CD14-positive monocyte (primary cell): ENCODE measurements around the gene RPL12. TPM values are rescaled to one million over a fixed set of nuclear protein-coding genes. Genes with fewer than 3 reads are reported as not detected.

Source experiments
- DNase-seq, 3 donors: peaks; one replicate each; pipeline ENCODE4 v3.0.0-alpha.2; 2011 to 2022
- H2AFZ ChIP-seq: 2 replicates; pipeline ENCODE4 v1.6.0; 2012; ENCODE audit warnings: mild to moderate bottlenecking, low read depth, low read length, inconsistent platforms; ENCODE audit not compliant: insufficient read depth, poor library complexity, severe bottlenecking
- H3K27ac ChIP-seq, 2 donors: 1 replicate in 1 of 2; 2 replicates in 1 of 2; pipeline ENCODE4 v1.5.1; 2012 to 2013; ENCODE audit warnings: low read length in 2 of 2, control low read depth in 1 of 2, inconsistent platforms in 1 of 2, low read depth in 1 of 2, mild to moderate bottlenecking in 1 of 2
- H3K27me3 ChIP-seq, 2 donors: one replicate each; pipeline versions ENCODE4 v1.6.0 to v1.6.1; 2011 to 2013; ENCODE audit warnings: low read length in 2 of 2; ENCODE audit not compliant: control insufficient read depth in 2 of 2, insufficient read depth in 2 of 2
- H3K36me3 ChIP-seq, 2 donors: replicated peaks in 1 of 2; 1 replicate in 1 of 2; 2 replicates in 1 of 2; pipeline versions ENCODE4 v1.5.1 to v1.6.1; 2012 to 2013; ENCODE audit warnings: low read length in 2 of 2, control low read depth in 1 of 2, inconsistent platforms in 1 of 2, mild to moderate bottlenecking in 1 of 2; ENCODE audit not compliant: insufficient read depth in 2 of 2, control insufficient read depth in 1 of 2
- H3K4me1 ChIP-seq, 2 donors: 1 replicate in 1 of 2; 2 replicates in 1 of 2; pipeline versions ENCODE4 v1.5.1 to v1.6.1; 2012 to 2013; ENCODE audit warnings: low read length in 2 of 2, control low read depth in 1 of 2, inconsistent platforms in 1 of 2, mild to moderate bottlenecking in 1 of 2, moderate library complexity in 1 of 2; ENCODE audit not compliant: insufficient read depth in 2 of 2, control insufficient read depth in 1 of 2
- H3K4me2 ChIP-seq: replicated peaks from 2 replicates; pipeline ENCODE3; 2012; ENCODE audit warnings: low read length, moderate library complexity, mild to moderate bottlenecking; ENCODE audit not compliant: poor library complexity, severe bottlenecking; ENCODE audit errors: extremely low read depth
- H3K4me3 ChIP-seq, 3 experiments: fragments of 200-600 bp in 1 of 3; sonication (generic) in 1 of 3; replicated peaks in 1 of 3; 1 replicate in 2 of 3; 2 replicates in 1 of 3; pipeline ENCODE4 v1.5.1; 2011 to 2013; ENCODE audit warnings: low read length in 3 of 3, mild to moderate bottlenecking in 3 of 3, control low read depth in 2 of 3, low read depth in 2 of 3, inconsistent platforms in 1 of 3, moderate library complexity in 1 of 3
- H3K79me2 ChIP-seq: 2 replicates; pipeline ENCODE4 v1.6.0; 2012; ENCODE audit warnings: mild to moderate bottlenecking, control low read depth, inconsistent platforms, low read length, moderate library complexity; ENCODE audit not compliant: insufficient read depth
- H3K9ac ChIP-seq: 2 replicates; pipeline ENCODE4 v1.6.0; 2017; ENCODE audit warnings: low read length, mild to moderate bottlenecking; ENCODE audit not compliant: insufficient read depth, poor library complexity, severe bottlenecking
- H3K9me3 ChIP-seq, 2 donors: replicated peaks in 1 of 2; 1 replicate in 1 of 2; 2 replicates in 1 of 2; pipeline versions ENCODE4 v1.5.1 to v1.6.1; 2012 to 2013; ENCODE audit warnings: low read length in 2 of 2, control low read depth in 1 of 2; ENCODE audit not compliant: control insufficient read depth in 1 of 2, insufficient read depth in 1 of 2
- H4K20me1 ChIP-seq: 2 replicates; pipeline ENCODE4 v1.6.0; 2012; ENCODE audit warnings: mild to moderate bottlenecking, low read length, control low read depth, moderate library complexity; ENCODE audit not compliant: insufficient read depth
- H3K27ac Mint-ChIP-seq, 7 donors: one replicate each; pipeline ENCODE4 v1.8.0; 2020; ENCODE audit warnings: mild to moderate bottlenecking in 7 of 7, mixed read lengths in 7 of 7, moderate library complexity in 6 of 7, inconsistent platforms in 2 of 7
- H3K27me3 Mint-ChIP-seq, 3 donors: one replicate each; pipeline ENCODE4 v1.8.0; 2021 to 2022; ENCODE audit warnings: low read depth in 3 of 3, mild to moderate bottlenecking in 3 of 3, mixed read lengths in 3 of 3, moderate library complexity in 3 of 3, inconsistent platforms in 1 of 3
- H3K36me3 Mint-ChIP-seq, 2 donors: one replicate each; pipeline ENCODE4 v1.8.0; 2020; ENCODE audit warnings: mixed read lengths in 2 of 2, inconsistent platforms in 1 of 2, mild to moderate bottlenecking in 1 of 2
- H3K4me1 Mint-ChIP-seq: one replicate; pipeline ENCODE4 v1.8.0; 2020; ENCODE audit warnings: mild to moderate bottlenecking, mixed read lengths
- H3K4me3 Mint-ChIP-seq, 2 donors: one replicate each; pipeline ENCODE4 v1.8.0; 2020; ENCODE audit warnings: mild to moderate bottlenecking in 2 of 2, mixed read lengths in 2 of 2, moderate library complexity in 1 of 2
- H3K9me3 Mint-ChIP-seq, 7 donors: one replicate each; pipeline ENCODE4 v1.8.0; 2020 to 2022; ENCODE audit warnings: mixed read lengths in 7 of 7, mild to moderate bottlenecking in 6 of 7, moderate library complexity in 6 of 7, inconsistent platforms in 2 of 7
- WGBS: methylation state at CpG from one replicate; pipeline ENCODE4 v1.1.5; 2013; ENCODE audit warnings: missing lambda C conversion rate; ENCODE audit not compliant: insufficient coverage; 5-methylcytosine and 5-hydroxymethylcytosine counted together
- intact Hi-C, 2 donors: fragments of 100-400 bp; cut with micrococcal nuclease; formaldehyde crosslinking; loops; one replicate each; pipeline versions ENCODE4 v1.15.0 to v1.15.1; 2023
- polyA minus RNA-seq: library from RNA; depleted of rRNA, polyadenylated mRNA; stranded (reverse); fragments of >200 nt; gene quantifications from 2 replicates; pipeline ENCODE4 v1.2.3, GENCODE V29; 2012
- polyA plus RNA-seq, 3 donors: library from polyadenylated mRNA; depleted of rRNA in 1 of 3; unstranded in 2 of 3; stranded (reverse) in 1 of 3; fragments of 300-500 nt in 2 of 3; fragments of >200 nt in 1 of 3; fragmentation: Illumina TruSeq in 2 of 3; gene quantifications; 1 replicate in 2 of 3; 2 replicates in 1 of 3; pipeline ENCODE4 v1.2.3, GENCODE V29; 2012 to 2021
- total RNA-seq, 12 experiments: library from RNA in 1 of 12; stranded (reverse) in 1 of 12; fragments of 120-200 nt in 1 of 12; gene quantifications; one replicate each; pipeline ENCODE4 v1.2.4 and lab custom pipeline; 2013 to 2026; ENCODE audit warnings: mixed read lengths in 6 of 12, inconsistent platforms in 1 of 12
- TF ChIP-seq, protein P1 (sequence below): fragments of 200-600 bp; IDR thresholded peaks from one replicate; pipeline ENCODE4 v1.8.0; 2022; ENCODE audit warnings: antibody characterized with exemption, mild to moderate bottlenecking

RPL12 gene
- 2,518 TPM for total RNA-seq (2013)
- polyA plus RNA-seq (1,000 to 10,000 TPM in 1 of 3 donors, 100 to 1,000 TPM in 2; 417 to 1,509 (median 490) TPM), polyA minus RNA-seq (420 and 671 TPM in 2 replicates), total RNA-seq (lab: John Stamatoyannopoulos, UW) (161 to 530 (median 455) reads per million in 11 experiments)

DNA sequence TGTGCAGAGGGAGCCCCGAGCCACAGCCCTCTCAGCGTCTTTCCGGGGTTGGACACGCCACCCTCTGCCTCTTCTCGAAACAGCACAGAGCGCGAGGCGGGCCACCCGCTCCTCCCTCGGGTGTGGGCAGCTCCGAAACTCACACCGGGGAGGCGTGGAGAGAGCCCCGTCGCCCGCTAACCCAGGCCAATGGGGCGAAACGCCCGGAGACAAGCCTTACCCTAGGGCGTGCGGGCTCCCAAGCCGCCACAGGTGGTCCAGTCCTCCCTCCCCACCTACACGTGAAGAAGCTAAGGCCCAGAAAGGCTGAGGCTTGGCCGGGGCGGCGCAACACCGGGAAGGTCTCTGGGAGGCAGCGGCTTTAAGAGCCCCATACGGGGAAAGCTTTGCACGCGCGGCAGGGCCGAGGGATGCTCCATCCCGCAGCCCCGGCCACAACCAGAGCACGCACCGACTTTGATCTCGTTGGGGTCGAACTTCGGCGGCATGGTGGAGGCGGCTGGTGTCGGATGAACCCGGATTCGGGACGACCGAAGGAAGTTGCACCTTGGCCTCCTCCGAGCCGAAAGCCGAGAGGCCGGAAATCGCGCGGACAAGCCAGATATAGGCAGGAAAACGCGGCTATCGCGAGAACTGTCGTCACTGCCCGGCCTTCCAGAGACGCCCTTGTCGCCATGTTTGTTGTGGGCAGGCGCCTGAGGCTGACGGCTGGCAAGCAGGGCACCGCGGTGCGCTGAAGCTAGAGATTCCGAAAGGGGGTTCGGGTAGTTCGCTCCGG is at the start of gene RPL12, which contains the start of gene LRSAM1:
Gene RPL12 (minus strand): TSS at position 577 of the 778 bp plus-strand sequence. CDS start 89 bp downstream, at position 488.
Gene LRSAM1 (plus strand): TSS at position 681 of the 778 bp plus-strand sequence. CDS start 3,018 bp downstream, outside the sequence.
- Histone ChIP-seq H3K79me2 (peaks cover 56% of the 10 kb centered on the region), H3K4me1 (peaks cover 50 to 56% of the 10 kb centered on the region in 2 donors), H2AFZ (peak within 1 kb of the TSS; percentile 97), H3K27me3 (no peaks in the 10 kb centered on the region), H3K4me2 (peak within 1 kb of the TSS; percentile 98), H3K9me3 (no peaks in the 10 kb centered on the region), H3K4me3 (peak within 1 kb of the TSS; percentile 69 to 97 (median 76)), H3K27ac (peak within 1 kb of the TSS; percentile 78 to 91), H4K20me1 (peaks cover 50% of the 10 kb centered on the region), H3K36me3 (peaks cover 36 to 41% of the 10 kb centered on the region in 2 donors), H3K9ac (peak within 1 kb of the TSS; percentile 84)
- WGBS, result under 1% methylated on average over 69 of the region's 71 CpGs
- TF ChIP-seq, protein P1, sequence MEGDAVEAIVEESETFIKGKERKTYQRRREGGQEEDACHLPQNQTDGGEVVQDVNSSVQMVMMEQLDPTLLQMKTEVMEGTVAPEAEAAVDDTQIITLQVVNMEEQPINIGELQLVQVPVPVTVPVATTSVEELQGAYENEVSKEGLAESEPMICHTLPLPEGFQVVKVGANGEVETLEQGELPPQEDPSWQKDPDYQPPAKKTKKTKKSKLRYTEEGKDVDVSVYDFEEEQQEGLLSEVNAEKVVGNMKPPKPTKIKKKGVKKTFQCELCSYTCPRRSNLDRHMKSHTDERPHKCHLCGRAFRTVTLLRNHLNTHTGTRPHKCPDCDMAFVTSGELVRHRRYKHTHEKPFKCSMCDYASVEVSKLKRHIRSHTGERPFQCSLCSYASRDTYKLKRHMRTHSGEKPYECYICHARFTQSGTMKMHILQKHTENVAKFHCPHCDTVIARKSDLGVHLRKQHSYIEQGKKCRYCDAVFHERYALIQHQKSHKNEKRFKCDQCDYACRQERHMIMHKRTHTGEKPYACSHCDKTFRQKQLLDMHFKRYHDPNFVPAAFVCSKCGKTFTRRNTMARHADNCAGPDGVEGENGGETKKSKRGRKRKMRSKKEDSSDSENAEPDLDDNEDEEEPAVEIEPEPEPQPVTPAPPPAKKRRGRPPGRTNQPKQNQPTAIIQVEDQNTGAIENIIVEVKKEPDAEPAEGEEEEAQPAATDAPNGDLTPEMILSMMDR, result no peak
- no peaks in the 10 kb centered on the region for H3K9me3 Mint-ChIP-seq
- H3K4me3 Mint-ChIP-seq, result peak within 1 kb of the TSS; percentile 93 to 97
- intact Hi-C loops, result loop anchor here (2.0 to 10.0 kb wide), 3 partner anchors 26 to 226 kb away; partner anchors contain the start of genes SLC2A8 (in 1 of the 2) and ZNF79 (in 1 of the 2)
- H3K27ac Mint-ChIP-seq, result peak within 1 kb of the TSS; percentile 92 to 96 (median 96)
- DNase-seq, result peak; percentile 95 to 96 (median 95)
- H3K36me3 Mint-ChIP-seq, result peaks cover 36 to 55% of the 10 kb centered on the region in 2 donors
- peaks cover 0 to 1% (median 0%) of the 10 kb centered on the region in 3 donors for H3K27me3 Mint-ChIP-seq
- peaks cover 51% of the 10 kb centered on the region for H3K4me1 Mint-ChIP-seq

DNA sequence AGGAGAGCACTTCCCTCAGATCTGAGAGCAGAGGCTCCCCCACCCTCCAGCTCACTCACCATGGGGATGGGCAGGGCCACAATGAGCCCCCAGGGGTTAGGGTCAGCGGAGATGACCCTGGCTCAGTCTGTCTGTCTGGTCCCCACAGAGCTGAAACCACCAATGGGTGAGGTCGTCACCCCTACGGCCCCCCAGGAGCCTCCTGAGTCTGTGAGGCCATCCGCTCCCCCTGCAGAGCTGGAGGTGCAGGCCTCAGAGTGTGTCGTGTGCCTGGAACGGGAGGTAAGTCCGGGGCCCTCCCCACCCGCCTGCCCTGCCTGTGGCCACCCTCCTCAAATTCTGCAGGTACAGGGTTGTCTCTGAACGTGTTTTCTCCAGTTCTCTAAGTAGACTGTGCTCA is 49.7 kb upstream of the RPL12 start:
- no peaks in the 10 kb centered on the region for H3K9me3 ChIP-seq
- H3K4me1 ChIP-seq, result no peaks in the 10 kb centered on the region
- Mint-ChIP-seq H3K9me3 (no peaks in the 10 kb centered on the region), H3K36me3 (peaks cover 34 to 77% of the 10 kb centered on the region in 2 donors), H3K4me1 (no peaks in the 10 kb centered on the region), H3K4me3 (no peak overlapping the region), H3K27ac (no peak overlapping the region), H3K27me3 (no peaks in the 10 kb centered on the region)
- no peak for DNase-seq
- 97% methylated on average over 9 of the region's 9 CpGs for WGBS
- TF ChIP-seq, protein P1, result no peak
- peaks cover 23% of the 10 kb centered on the region for H4K20me1 ChIP-seq
- H2AFZ ChIP-seq, result no peak overlapping the region
- no peak overlapping the region for H3K27ac ChIP-seq
- H3K4me3 ChIP-seq, result no peak overlapping the region
- peaks cover 55 to 84% of the 10 kb centered on the region in 2 donors for H3K36me3 ChIP-seq
- no peak overlapping the region for H3K9ac ChIP-seq
- H3K4me2 ChIP-seq, result no peak overlapping the region
- intact Hi-C loops, result loop anchor here (5.0 to 10.0 kb wide), 3 partner anchors 86 to 421 kb away; partner anchors contain the start of gene AK1 (in 1 of the 2)
- H3K79me2 ChIP-seq, result no peaks in the 10 kb centered on the region
- no peaks in the 10 kb centered on the region for H3K27me3 ChIP-seq
